Measurements from ENCODE around the gene PBX3. TPM values are rescaled to one million over a fixed set of nuclear protein-coding genes. Genes with fewer than 3 reads are reported as not detected.

PBX3 gene
- total RNA-seq, 1 donor from 2014 or later = 23.6 TPM

- DNase-seq (ENCODE audit: extremely low read depth, low read depth, low spot score) = no peak
Measured at GRCh38 chr9:125854553-125855275, 107.5 kb downstream of the PBX3 start.

- no peak for DNase-seq (ENCODE audit: extremely low read depth, low read depth, low spot score)
Measured at GRCh38 chr9:125856331-125856730, 109.2 kb downstream of the PBX3 start.

GRCh38 chr9:125861405-125862058 lies 114.4 kb downstream of the PBX3 start:
- no peak for DNase-seq (ENCODE audit: extremely low read depth, low read depth, low spot score)

- no peak for DNase-seq (ENCODE audit: extremely low read depth, low read depth, low spot score)
Measured at GRCh38 chr9:125863923-125864322, 116.8 kb downstream of the PBX3 start.

- DNase-seq (ENCODE audit: extremely low read depth, low read depth, low spot score) = peak; percentile 74
Measured at GRCh38 chr9:125867751-125868415, 120.7 kb downstream of the PBX3 start.

GRCh38 chr9:125878164-125878631 lies 131.0 kb downstream of the PBX3 start:
- no peak for DNase-seq (ENCODE audit: extremely low read depth, low read depth, low spot score)

- DNase-seq (ENCODE audit: extremely low read depth, low read depth, low spot score) = no peak
Measured at GRCh38 chr9:125881042-125881441, 133.9 kb downstream of the PBX3 start.

- DNase-seq (ENCODE audit: extremely low read depth, low read depth, low spot score) = no peak
Measured at GRCh38 chr9:125883565-125884217, 136.5 kb downstream of the PBX3 start.

- DNase-seq (ENCODE audit: extremely low read depth, low read depth, low spot score) = no peak
Measured at GRCh38 chr9:125884218-125884595, 137.0 kb downstream of the PBX3 start.

GRCh38 chr9:125885405-125886034 lies 138.3 kb downstream of the PBX3 start:
- no peak for DNase-seq (ENCODE audit: extremely low read depth, low read depth, low spot score)

- no peak for DNase-seq (ENCODE audit: extremely low read depth, low read depth, low spot score)
Measured at GRCh38 chr9:125886365-125886764, 139.2 kb downstream of the PBX3 start.

GRCh38 chr9:125887172-125887571 lies 140.0 kb downstream of the PBX3 start:
- DNase-seq (ENCODE audit: extremely low read depth, low read depth, low spot score) = no peak

- no peak for DNase-seq (ENCODE audit: extremely low read depth, low read depth, low spot score)
Measured at GRCh38 chr9:125888211-125888610, 141.0 kb downstream of the PBX3 start.

- no peak for DNase-seq (ENCODE audit: extremely low read depth, low read depth, low spot score)
Measured at GRCh38 chr9:125889112-125889475, 141.9 kb downstream of the PBX3 start.

- no peak for DNase-seq (ENCODE audit: extremely low read depth, low read depth, low spot score)
Measured at GRCh38 chr9:125889476-125890419, 142.6 kb downstream of the PBX3 start.

GRCh38 chr9:125890826-125891225 lies 143.7 kb downstream of the PBX3 start:
- no peak for DNase-seq (ENCODE audit: extremely low read depth, low read depth, low spot score)

GRCh38 chr9:125893277-125893676 lies 146.1 kb downstream of the PBX3 start:
- no peak for DNase-seq (ENCODE audit: extremely low read depth, low read depth, low spot score)

GRCh38 chr9:125894566-125894965 lies 147.4 kb downstream of the PBX3 start:
- no peak for DNase-seq (ENCODE audit: extremely low read depth, low read depth, low spot score)

- no peak for DNase-seq (ENCODE audit: extremely low read depth, low read depth, low spot score)
Measured at GRCh38 chr9:125896404-125896803, 149.2 kb downstream of the PBX3 start.

GRCh38 chr9:125896964-125897363 lies 149.8 kb downstream of the PBX3 start:
- no peak for DNase-seq (ENCODE audit: extremely low read depth, low read depth, low spot score)
